DOHH2 (cell line): ENCODE measurements around the gene TAF4.

Experiments used
- EZH2phosphoT487 ChIP-seq: fragments of 200-600 bp; sonication (generic); IDR thresholded peaks from 2 replicates; pipeline ENCODE4 v1.6.1; 2017; ENCODE audit warnings: borderline replicate concordance, mild to moderate bottlenecking, antibody characterized with exemption, low read length, moderate library complexity, mixed read lengths
- TF ChIP-seq, protein P1 (sequence below): fragments of 200-600 bp; sonication (generic); IDR thresholded peaks from one replicate; pipeline ENCODE4 v1.5.1; 2014; ENCODE audit warnings: antibody characterized with exemption, mild to moderate bottlenecking, low read depth, low read length; ENCODE audit not compliant: poor library complexity, severe bottlenecking

DNA sequence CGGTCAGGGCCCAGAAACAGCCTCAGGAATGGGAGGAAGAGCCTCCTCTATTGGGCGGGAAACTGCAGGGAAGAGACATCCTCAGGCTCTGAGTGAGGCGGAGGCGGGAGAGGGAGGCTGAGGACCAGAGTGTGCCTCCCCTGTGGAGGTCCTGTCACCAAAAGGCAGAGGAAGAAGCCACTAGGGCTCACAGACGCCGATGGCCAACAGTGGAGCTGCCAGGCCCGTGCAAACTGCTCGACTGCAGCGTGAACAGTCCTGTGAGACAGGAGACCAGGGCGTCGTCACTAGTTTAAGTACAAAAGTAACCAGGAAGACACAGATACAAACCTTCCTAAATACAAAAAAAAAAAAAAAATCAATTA lies 82.7 kb downstream of the TAF4 start:
- TF ChIP-seq, protein P1, sequence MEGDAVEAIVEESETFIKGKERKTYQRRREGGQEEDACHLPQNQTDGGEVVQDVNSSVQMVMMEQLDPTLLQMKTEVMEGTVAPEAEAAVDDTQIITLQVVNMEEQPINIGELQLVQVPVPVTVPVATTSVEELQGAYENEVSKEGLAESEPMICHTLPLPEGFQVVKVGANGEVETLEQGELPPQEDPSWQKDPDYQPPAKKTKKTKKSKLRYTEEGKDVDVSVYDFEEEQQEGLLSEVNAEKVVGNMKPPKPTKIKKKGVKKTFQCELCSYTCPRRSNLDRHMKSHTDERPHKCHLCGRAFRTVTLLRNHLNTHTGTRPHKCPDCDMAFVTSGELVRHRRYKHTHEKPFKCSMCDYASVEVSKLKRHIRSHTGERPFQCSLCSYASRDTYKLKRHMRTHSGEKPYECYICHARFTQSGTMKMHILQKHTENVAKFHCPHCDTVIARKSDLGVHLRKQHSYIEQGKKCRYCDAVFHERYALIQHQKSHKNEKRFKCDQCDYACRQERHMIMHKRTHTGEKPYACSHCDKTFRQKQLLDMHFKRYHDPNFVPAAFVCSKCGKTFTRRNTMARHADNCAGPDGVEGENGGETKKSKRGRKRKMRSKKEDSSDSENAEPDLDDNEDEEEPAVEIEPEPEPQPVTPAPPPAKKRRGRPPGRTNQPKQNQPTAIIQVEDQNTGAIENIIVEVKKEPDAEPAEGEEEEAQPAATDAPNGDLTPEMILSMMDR = no peak
- no peak for TF ChIP-seq EZH2phosphoT487
